ENCODE data around the gene C11orf21.

Gene C11orf21

DNA sequence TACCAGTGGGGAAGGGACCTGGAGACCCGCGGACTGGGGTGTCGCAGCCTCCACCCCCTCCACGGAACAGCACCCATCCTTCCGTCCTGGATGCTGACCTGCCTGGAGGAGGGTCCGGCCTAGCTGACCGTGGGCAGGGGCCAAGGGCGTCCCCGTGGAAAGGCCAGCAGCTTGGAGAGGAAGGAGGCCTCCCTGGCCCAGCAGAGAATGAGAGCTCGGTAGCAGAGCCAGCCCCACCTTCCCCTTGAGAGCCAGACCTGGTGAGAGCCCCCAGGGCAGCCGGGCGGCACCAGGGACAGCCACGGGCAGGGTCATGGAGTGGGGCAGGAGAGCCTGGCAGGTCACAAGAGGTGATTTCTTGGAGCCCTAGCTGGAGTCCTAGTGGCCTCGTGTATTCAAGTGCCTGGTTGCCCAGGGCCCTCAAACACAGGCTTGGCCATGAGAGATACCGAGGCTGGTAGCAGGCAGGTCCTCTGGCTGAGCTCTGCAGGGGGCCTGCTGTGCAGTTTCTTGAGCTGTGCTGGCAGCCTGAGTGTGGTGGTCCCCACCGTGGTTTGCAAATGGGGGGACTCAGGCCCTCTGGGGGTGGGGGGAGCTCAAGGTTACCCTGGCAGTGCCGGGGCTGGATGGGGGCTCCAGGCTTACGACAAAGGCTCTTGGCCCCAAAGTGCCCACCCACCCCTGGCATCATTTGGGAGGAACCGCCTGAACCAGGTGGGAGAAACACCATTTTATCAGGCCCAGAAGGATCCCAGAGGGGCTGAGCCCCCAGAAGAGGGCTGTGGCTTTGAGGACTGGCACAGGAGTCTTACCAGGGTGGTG, 7.7 kb upstream of the C11orf21 start:
- no peak for DNase-seq (ENCODE audit: low read depth in 2 of 2, low spot score in 1 of 2)

DNA sequence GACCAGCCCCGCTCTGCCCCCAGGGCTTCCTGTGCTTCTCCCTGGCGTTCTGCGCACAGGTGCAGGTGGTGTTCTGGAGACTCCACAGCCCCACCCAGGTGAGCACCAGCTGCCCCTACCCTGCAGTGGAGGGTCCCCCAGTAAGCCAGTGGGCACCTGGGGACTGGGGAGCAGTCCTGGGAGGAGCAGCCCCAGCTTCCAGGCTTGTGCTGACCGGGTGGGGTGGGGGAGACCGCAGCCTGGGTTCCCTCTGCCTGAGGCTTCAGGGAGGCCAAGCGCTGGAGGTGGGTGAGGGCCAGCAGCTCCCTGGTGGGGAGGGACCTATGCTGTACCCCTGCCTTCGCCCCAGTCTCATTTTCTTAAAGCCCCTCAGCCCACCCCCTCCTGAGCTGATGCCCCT, 7.0 kb upstream of the C11orf21 start:
- no peak for DNase-seq (ENCODE audit: low read depth in 2 of 2, low spot score in 1 of 2)

DNA sequence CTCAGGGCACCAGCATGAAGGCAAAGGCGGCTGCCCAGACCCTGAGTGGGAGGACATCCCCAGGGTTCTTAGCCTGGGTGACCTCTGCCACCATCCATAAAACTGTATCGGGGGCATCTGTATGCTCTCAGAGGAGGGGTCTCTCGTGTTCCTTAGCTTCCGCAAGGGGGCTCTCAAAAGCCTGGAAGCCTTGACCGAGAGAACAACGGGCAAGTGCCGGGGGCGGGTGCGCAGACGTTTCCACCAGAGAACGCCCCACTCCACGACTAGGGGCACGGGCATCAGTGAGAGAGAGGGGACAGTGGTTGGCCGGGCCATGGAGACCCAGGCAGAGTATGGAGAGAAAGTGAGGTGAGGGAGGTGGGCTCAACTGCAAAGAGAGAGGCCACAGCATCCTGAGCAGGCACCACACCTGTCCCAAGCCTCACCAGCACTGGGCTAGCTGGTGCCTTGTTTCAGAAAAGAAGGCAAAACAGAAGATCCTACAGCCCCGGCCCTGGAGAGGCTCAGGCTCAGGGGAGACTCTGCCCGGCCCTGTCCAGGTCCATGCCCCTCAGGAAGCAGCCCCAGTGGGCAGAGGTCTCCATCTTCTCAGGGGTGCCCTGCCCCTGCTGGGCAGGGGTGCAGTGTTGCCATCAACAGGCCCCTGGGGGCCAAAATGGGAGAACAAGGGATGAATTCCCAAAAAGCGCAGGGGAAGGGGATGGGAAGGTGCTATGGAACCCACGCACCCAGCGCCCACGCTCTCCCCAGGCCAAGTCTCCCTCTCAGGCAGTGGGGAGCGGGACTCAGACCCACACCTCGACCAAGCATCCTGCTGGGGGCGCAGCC, 6.0 kb upstream of the C11orf21 start:
- no peak for DNase-seq (ENCODE audit: low read depth in 2 of 2, low spot score in 1 of 2)

DNA sequence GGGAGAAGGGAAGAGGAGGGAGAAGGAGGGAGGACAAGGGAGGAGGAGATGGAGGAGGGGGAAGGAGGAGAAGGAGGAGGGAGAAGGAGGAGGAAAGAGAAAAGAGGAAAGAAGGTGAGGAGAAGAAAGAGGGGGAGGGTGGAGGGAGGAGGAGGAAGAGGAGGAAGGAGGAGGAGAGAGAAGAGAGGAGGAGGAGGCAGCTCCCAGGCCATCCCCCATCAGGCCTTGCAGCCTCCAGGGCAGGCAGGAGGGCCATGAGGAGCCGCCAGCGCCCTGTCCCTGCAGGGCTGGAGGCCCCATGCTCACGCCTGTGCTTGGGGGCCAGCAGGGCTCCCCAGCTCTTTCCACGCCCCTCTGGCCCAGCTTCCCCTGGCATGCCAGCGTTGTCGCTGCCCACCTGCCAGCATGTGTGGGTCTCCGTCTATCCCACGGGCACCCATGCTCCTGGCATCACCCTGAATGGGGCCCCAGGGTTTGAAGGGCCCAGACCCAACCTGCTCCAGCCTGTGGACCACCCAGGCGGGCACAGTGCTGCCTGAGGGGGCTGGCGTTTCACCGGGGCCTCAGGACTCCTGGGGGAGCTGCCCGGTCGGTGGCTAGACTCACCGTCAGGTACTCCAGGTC, 5.3 kb upstream of the C11orf21 start:
- DNase-seq (ENCODE audit: low read depth in 2 of 2, low spot score in 1 of 2), result no peak

DNA sequence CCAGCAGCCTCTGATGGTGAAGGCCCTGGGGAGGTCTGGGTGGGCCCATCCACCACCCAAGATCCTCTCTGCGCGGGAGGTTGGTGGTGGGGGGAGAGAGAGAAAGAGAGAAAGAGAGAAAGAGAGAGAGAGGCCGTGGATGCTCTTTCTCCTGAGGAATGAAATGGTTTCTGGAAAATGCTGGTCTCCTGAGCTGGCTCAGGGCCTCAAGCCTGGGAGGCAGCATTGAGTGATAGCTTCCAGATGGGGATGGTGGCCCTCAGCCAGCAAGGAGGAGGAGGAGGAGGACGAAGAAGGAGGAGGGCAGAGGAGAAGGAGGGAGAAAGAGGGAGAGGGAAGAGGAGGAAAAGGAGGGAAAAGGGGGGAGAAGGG, 4.7 kb upstream of the C11orf21 start:
- DNase-seq (ENCODE audit: low read depth in 2 of 2, low spot score in 1 of 2), result no peak

DNA sequence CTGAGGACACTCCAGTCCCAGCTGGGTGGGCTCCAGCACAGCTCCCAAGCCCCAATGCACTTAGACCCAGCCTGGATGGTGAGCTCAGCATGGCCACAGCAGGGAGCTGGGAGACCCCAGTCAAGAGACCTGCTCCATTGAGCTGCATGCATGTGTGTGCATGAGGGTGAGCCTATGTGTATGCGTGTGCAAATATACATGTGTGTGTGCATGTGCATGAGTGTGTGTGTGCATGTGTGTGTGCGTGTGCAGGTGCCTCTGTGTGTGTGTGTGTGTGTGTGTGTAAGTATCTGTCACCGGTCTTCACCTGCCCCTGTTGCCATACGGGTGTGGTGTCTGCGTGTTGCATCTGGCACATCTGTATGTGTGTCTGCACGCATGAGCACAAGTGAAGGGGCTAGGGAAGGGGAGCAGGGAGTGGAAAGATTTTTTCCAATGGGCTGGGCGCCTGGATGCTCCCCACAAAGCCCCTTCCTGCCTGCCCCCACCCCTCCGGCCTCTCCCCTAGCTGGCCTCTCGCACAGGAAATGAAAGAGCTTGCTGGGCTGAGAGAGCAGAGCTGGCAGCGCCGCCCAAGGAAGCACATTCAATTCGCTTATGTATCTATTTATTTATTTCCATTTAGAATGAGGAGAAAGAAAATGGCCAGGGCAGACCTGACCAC, 4.2 kb upstream of the C11orf21 start:
- no peak for DNase-seq (ENCODE audit: low read depth in 2 of 2, low spot score in 1 of 2)

DNA sequence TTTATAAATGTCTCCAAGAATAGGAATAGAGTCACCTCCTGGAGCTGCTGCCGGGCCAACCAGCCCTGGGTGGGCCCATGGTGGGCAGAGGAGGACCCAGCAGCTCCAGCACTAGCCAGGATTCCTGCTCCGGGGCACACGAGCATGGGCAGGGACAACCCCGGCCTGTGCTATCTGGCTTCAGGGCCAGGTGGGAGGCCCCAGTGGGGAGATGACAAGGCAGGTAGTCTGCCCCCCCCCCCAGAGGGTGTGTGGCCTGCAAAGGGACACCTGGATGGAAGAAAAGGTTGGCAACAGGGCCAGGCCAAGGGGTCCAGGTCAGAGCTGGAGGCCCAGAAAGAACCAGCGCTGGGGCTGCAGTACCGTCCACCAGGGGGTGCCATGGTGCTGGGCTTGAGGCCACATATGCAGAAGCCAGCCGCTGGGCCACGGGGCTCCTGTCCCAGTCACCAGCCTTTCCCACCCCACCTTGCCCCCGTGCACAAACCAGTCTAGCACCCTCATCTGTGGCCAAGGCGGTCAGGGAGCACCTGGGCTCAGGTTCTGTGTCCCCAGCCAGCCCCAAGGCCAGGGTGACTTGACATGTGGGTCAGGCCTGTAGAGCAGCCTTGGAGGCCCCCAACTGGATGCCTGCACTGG, 3.5 kb upstream of the C11orf21 start:
- DNase-seq (ENCODE audit: low read depth in 2 of 2, low spot score in 1 of 2), result peak; percentile 61 to 75

DNA sequence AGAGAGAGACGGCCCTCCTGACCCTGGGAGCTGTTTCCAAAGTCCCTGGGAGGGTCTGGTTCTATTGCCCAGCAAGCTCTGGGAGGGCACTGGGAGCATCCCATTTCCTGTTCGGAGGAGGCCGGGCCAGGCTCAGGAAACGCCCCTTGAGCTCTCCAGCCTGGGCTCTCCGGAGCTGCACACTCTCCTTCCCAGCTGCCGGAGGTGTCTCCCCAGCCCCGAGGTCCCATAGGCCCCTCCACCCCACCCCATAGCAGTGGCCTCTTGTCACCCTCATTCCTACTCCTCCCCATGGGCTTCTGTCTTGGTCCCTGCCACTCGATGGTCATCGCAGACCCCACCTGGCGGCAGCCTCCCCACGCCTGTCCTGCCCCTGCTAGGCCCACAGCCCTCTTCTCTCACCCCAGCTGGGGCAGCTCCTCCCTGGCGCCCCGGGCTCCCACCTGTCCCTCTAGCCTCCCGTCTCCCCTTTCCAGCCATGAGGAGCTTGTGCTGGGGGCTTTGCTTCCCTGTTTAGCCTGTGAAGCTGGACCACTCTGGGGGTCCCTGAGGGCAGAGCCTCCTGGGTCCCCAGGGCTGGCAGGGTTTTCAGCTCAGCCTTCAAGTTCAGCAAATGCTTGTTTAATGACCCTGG, 2.9 kb upstream of the C11orf21 start:
- no peak for DNase-seq (ENCODE audit: low read depth in 2 of 2, low spot score in 1 of 2)

DNA sequence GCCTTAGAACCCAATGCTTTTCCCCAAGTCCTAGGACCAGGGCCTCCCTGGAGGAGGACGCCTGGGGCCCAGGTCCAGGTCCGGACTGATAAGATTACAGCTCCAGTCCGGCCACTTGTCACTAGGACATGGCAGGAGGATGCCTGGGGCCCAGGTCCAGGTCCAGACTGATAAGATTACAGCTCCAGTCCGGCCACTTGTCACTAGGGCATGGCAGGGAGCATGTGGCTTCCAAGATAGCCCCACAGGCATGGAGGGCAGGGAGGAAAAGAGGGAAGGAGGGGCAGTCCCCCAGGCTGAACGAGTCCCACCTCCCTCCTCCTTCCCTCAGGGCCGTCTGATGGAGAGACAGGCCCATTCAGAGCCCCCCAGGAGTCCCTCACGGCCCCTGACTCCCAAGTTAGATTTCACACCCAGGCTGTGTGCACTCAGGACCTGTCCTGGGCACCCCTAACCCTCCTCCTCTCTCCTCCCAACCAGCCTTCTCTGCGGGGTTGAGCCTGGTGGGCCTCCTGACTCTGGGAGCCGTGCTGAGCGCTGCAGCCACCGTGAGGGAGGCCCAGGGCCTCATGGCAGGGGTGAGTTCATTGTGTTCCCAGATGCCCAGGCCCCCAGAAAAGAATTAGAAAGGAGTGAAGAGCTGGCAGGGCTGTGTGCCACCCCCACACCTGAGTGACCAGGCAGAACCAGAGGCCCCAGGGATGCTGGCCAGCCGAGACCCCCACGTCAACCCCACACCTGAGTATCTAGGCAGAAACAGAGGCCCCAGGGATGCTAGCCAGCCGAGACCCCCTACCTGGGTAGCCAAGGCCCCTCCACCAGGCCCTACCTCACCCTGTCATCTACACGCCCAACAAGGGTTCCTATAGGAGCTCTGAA, 2.1 kb upstream of the C11orf21 start:
- DNase-seq (ENCODE audit: low read depth in 2 of 2, low spot score in 1 of 2), result no peak

DNA sequence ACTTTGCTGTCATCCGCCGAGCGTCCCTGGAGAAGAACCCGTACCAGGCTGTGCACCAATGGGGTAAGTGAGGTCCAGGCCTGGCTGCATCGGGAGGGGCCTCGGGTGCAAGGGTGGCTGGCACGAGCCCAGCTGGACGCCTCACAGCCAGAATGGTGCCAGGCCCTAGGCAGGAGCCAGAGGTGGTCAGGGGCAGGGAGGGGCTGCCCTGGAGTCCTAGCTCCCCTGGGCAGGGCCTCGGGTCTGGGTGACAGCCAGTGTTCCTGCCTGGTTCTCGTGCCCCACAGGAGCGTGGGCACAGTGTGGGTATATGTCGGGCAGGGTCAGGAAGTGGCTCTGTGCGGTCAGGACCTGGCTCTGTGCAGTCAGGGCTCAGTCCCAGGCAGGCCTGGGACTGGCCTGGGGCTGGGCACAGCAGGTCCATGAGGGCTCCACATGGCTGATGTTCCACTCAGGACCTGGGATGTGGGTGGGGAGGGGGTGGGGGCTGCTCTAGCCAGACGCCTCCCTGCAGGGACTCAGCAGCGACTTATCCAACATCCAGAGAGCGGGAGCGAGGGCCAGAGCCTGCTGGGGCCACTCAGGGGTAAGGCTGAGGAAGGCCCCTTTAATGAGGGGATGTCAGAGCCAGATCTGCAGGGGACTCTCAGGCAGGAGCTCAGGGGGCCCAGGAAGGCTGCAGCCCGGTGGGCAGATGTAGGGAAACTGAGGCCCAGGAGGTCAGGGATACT, 1.3 kb upstream of the C11orf21 start:
- DNase-seq (ENCODE audit: low read depth in 2 of 2, low spot score in 1 of 2), result no peak

DNA sequence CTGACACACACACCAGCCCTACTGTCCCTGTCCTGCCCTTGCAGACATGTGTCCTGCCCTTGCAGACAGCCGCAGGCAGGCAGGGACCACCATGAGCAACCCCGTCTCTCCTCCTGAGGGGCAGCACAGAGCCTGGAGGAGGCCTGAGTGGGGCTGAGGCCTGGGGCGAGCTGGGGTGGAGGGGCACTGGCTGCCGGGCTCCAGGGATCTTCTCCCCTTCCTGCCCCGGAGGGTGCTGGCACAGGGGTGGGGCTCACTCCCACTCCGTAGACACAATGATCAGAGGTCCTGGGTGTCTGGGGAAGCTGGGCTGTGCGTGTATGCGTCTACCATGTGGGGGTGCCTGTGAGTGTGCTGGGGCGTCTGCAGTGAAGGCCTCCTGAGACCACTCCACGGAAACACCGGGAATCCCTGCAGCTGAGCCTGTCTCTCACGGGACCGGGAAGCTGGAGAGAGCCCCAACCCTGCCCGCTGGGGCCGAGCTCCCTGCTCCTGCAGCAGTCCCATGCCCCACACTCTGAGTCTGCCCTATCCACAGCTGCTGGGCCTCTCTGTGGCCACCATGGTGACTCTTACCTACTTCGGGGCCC, 683 bp upstream of the C11orf21 start:
- DNase-seq (ENCODE audit: low read depth in 2 of 2, low spot score in 1 of 2), result no peak

DNA sequence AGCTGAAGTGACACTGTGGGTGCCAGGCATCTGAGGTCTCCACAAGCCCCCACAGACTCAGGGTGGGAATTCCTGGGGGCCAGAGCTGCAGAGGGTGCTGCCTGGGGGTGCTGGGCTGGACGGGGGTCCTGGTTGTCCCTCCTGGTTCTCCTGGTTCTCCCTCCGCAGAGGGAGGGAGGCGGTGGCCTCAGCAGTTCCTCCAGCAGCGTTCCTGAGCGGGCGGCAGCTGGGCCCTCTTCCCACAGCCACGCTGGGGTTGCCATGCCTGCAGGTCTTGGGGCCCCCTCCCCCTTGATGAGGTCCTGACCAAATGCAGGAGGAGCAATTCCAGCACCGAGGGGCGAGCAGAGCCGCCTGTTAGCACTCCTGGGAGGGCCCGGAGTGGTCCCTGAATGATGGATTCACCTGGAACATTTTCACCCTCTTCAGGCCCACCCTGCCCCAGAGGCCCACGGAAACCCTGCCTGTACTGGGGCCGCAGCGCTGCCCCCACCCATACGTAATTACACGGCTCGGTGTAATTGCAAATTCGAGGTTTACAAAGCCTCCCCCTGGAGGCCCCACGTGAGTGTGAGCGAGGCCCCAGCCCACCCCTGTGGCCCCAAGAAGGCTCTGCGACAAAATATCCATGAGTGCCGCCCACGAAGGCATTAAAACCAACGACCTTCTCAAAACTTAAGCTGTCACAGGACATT, 635 bp downstream of the C11orf21 start:
- DNase-seq (ENCODE audit: low read depth in 2 of 2, low spot score in 1 of 2), result no peak

DNA sequence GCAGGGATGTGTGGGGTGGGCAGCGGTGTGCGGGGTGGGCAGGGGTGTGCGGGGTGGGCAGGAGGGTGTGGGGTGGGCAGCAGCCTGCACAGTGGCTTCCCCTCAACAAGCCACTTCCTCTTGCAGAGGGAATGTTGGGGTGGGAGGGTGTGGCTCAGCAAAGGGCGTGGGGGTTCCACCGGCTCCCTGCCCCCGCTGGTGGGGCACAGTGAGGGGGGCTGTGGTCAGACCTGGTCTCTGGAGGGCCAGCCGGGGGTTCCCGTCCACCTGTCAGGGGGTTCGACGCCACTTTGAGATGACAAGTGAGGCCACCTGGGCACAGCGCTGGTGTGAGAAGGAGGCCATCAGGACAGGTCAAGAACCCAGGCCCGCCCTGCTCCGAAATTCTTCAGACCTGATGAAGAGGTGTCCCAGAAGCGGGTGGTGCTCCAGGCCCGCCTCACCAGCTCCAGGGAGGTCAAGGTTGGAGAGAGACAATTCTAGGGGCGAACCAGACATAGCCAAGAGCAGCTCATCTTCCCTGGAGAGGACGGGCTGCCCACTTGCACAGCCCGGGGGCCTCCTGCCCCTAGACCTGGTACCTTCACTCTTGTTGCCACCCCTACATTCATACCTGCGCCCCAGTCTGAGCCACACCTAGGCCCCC, 1.3 kb downstream of the C11orf21 start:
- DNase-seq (ENCODE audit: low read depth in 2 of 2, low spot score in 1 of 2), result no peak

DNA sequence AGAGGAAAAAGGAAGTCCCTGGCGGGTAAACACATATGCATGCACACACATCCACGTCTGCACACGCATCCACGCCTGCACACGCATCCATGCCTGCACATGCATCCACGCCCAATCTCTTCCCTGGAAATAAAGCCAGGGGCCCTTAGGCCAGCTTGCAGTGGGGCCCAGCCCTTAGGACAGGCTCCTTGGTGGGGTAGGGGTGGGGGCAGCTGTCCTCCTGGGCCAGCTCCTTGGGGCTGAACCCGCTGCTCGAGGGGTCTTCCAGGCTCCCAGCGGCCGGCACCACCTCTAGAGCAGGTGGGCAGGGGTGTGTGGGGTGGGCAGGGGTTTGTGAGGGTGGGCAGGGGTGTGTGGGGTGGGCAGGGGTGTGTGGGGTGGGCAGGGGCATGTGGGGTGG, 1.9 kb downstream of the C11orf21 start:
- DNase-seq (ENCODE audit: low read depth in 2 of 2, low spot score in 1 of 2), result no peak

DNA sequence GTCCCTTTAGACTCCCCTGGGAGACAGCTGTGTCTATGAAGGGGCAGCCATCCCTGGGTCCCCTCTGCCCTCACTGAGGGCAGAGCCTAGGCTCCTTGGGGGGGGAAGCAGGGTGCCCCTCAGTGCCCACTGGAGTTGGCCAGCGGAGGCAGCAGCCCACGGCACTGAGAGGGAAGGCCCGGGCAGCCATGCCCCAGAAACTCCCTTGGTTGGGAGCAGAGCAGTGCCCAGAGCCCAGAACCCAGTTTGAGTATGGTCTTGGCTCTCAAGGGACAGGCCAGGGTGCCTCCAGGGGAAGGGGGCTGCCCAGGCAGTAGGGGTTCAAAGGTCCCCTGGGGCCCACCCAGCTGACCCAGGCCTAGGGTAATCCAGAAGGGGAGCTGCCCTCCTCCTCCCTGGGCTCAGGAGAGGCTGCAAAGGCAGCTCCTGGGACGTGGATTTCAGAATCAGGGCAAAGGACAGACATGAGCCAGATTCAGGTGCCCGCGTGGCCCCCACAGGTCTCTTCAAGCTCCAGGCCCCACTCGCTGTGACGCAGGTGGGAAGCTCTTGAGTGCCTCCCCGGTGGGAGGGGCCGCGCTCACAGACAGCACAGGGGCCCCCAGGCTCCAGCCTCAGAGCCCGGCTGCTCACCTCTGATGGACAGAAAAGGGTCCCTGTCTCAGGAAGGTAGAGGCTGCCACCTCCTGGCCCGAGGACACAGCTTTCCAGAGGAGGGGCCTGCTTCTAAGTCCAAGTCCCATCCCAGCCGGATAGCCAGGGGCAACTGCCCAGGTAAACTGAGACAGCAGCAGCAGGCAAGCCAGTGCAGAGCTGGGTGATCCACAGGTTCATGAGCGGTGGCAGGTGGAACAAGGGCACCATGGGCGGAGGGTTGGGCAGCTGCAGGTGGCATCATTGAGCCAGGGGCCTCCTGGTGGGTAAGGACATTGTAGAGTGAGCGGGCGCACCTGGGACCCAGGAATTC, 2.6 kb downstream of the C11orf21 start:
- no peak for DNase-seq (ENCODE audit: low read depth in 2 of 2, low spot score in 1 of 2)

DNA sequence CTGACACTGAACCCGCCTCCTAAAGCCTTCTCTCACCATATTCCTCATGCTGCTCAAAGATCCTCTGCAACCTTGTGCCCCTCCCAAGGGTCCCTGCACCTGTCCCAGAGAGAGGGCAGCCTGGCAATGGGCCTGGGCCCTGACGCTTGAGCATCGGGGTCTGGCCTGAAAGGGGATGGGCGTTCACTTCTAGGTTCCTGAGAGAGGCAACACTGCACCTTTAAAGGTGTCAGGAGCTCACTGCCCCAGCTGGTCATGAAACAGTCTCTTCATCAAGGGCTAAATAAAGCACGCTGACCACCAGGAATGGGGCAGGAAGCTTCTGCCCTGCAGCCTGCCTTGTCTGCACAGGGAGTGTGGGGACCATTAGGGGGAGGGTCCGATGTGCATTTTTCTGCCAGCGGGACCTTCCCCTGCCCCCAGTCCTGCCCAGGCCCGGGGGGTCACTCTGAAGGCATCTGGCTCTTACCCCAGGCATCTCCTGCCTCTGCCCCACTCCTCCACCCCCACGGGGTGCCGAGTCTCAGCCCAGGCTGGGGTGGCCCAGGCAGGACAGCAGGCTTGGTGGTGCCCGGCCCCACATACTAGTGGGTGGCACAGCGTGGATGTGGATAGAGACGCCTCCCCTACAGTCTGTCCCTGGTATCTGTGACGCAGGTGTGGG, 3.5 kb downstream of the C11orf21 start:
- DNase-seq (ENCODE audit: low read depth in 2 of 2, low spot score in 1 of 2), result no peak
